Measurements from ENCODE around the gene SNX12.

The SNX12 gene

DNA sequence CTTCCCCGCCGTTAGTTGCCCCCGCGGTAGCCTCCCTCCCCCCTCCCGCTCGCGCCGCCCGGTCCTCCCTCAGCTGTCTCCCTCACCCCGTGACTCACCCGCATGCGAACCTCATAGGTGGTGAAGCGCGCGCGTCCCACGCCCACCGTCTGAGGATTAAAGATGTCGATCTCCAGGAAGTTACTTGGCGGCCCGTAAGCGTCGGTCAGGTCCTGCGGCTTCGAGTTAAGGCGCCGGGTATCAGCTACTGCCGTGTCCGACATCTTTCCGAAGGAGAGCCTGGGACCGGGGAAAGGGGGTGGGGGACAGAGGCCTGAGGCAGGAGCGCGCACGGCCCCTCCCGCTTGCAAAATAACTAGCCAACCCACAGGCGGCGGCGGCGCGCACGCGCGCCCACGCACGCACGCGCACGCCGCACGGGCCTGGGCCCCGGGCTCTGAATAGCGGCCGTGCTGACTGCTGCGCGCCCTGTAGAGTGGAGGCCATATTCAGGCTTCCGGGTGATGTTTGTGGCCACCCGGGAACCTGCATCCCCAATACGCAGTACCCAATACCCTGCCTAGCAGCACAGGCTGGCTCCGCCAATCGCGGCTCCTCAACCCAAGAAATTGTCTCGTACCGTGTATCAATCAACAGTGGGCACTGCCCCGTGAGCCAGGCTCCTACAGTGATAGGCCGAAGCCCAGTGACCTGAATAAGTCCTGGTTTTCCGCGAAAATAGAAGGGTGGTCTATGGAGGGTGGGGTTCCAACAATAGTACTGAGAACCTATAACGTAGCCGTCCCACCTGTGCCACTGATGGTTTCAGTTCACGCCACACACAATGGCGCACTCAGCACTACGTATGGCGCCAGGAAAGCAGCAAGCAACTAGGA, at the start of gene SNX12:
SNX12 (minus strand) TSS at position 291 of the 875 bp plus-strand sequence; CDS start at position 263, 28 bp downstream.
- DNase-seq (ENCODE audit: low read depth in 3 of 3) = peak; percentile 72 to 84 (median 74)

DNA sequence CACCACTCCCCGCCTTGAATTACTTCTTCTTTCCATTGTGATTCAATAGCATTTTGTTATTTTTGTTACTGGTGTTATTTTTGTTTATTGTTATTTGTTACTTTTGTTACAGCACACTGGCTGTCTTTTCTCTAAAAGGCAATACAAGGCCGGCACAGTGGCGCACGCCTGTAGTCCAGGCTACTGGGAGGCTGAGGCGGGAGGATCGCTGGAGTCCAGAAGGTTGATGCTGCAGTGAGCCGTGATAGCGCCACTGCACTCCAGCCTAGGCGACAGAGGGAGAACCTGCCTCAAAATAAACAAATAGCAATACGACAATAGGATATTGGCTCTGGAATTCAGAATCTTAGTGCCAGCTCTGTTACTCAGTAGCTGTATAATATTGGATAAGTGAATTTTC, 49.2 kb upstream of the SNX12 start:
- no peak for DNase-seq (ENCODE audit: low read depth in 3 of 3)

DNA sequence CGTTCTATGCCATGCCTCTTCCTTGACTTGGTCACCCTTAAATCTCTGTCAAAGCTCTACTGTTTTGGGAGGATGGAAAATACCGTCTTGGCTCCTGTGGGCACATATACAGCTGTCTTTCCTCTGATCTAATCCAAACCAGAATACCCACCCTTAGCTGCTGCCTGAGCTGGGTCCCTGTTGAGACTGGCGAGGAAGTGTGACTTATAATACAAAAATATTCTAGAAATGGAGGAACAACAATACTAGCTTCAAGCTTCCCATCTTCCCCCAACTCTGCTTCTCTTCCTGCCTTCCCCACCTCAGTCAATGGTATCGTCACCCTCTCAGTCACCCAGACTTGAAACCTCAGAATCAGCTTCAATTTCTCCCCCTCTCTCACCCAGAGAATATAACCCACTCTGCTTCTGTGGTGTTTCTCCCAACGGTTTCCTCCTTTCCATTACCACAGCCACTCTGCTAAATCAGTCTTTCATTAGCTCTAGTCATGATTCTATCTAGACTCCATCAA, 43.8 kb upstream of the SNX12 start:
- no peak for DNase-seq (ENCODE audit: low read depth in 3 of 3)

DNA sequence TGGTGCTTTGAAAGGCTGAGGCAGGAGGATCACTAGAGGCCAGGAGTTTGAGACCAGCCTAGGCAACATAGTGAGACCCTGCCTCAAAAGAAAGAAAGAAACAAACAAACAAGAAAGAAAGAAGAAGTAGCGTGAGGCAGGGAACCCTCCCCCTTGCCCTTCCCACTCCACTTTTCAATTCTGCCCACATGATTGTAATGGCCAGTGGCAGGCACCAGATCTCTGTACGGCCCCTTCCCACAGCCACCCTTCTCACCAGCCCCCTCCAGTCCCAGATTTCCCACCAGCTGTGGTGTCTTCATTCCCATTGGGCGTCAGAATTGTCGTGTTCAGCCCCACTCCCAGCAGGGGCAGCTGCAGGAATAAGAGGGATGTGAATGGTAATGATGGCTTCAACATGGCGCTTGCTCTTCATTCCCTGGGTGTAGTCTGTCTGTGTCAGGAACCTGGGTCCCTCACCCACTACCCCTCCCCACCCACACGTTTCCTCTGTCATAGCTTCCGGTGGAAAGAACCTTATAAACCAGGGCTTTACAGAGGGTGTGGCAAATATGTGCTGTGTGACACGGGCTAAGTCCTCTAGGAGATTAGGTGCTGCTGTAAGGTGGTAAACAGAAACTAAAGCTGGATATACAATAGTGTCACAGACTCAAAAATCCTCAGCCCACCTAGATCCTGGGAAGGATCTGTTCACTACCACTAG, 43.2 kb upstream of the SNX12 start, which contains the start of gene IL2RG:
IL2RG (minus strand) TSS at position 437 of the 703 bp plus-strand sequence; CDS start at position 399, 38 bp downstream.
- DNase-seq (ENCODE audit: low read depth in 3 of 3) = peak; percentile 53 to 64 (median 55)

DNA sequence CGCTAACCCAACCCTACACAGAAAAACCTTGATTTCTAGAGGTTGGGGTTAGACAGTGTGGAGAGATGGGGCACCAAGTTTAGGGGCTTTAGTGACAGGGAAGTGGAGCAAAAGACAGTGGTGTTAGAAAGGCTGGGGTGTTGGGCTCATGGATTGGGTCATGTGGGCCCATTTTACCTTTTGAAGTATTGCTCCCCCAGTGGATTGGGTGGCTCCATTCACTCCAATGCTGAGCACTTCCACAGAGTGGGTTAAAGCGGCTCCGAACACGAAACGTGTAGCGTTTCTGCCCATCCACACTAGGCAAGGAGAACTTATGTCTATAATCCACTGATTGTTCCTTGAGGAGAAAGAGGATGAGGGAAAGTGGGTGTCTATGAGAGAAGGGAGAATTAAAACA, 40.9 kb upstream of the SNX12 start:
- DNase-seq (ENCODE audit: low read depth in 3 of 3) = no peak

DNA sequence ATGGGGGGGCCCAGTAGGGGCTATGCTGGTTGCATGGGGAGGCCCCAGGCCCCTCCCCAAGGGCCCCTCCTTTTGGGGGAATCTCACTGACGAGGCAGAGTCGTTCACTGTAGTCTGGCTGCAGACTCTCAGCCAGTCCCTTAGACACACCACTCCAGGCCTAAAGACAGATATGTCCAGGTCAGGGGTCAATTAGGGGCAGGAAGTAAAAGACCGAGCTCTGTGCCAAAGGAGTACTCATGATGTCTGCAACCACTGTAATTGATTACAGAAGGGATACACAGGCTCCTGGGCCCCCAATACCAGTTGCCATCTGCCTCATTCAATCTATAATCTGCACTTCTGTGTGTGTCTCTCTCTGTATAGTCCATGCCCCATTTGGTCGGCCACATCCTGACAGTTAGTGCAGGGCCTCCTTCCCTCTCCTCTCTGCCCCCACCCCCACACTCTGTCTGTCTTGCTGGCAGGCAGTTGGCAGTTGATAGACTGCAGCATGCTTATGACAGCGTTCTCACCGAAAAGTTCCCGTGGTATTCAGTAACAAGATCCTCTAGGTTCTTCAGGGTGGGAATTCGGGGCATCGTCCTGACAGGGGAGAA, 39.7 kb upstream of the SNX12 start:
- peak in 1 of 3 experiments; percentile 34 for DNase-seq (ENCODE audit: low read depth in 3 of 3)

DNA sequence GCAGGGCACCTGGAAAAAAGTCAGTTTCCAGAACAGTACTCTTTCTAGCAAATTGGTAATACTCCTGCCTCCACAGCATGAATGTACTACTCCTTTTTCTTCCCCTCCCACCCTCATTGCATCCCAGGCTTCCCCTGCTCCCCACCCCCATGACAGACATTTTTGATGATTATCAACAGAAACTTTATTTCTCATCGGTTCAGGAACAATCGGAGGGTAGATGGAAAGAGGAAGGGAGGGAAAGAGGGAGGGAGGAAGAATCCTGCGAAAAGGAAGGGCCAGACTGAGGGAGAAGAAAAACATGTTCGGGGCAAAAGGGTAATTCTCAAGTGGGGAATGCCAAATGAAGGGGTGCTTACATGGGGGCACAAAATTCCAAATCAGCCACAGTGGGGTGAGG, 39.1 kb upstream of the SNX12 start:
- no peak for DNase-seq (ENCODE audit: low read depth in 3 of 3)

DNA sequence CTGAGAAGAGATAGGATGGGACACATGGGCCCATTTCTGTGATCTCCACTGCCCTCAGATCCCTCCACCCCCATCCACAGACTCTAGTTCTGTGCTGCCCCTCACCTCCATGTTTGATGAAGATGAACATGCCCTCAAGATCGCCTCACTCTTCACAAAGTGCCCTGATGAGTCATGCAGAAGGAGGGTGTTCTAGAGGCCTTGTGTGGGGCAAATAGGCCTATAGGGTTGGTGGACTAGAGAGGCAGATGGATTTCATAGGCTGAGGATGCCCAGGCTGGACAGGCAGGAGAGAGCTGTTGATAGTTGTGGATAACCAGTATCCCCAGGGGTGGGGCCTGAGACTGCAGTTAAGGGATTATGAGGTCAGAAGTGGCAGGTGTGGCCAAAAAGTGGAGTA, 38.3 kb upstream of the SNX12 start, which contains the start of gene CXorf65:
CXorf65 (minus strand) TSS at position 314 of the 400 bp plus-strand sequence; CDS start at position 130, 184 bp downstream.
- DNase-seq (ENCODE audit: low read depth in 3 of 3) = no peak

DNA sequence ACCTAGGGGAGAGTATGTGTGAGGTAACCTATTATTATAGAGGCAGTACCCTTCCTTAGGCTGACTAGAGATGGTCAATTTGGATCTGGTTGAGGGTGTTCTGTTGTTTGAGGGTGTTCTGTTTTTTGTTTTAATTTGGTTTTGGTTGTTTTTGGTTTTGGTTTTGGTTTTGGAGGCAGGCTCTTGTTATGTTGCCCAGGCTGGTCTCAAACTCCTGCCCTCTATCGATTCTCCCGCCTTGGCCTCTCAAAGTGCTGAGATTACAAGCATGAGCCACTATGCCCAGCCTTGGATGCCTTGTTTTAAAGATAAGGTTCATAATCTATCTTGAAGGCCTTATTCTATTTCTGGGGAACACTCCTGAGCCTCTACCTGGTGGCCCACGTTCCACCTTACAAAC, 37.5 kb upstream of the SNX12 start:
- DNase-seq (ENCODE audit: low read depth in 3 of 3) = no peak

DNA sequence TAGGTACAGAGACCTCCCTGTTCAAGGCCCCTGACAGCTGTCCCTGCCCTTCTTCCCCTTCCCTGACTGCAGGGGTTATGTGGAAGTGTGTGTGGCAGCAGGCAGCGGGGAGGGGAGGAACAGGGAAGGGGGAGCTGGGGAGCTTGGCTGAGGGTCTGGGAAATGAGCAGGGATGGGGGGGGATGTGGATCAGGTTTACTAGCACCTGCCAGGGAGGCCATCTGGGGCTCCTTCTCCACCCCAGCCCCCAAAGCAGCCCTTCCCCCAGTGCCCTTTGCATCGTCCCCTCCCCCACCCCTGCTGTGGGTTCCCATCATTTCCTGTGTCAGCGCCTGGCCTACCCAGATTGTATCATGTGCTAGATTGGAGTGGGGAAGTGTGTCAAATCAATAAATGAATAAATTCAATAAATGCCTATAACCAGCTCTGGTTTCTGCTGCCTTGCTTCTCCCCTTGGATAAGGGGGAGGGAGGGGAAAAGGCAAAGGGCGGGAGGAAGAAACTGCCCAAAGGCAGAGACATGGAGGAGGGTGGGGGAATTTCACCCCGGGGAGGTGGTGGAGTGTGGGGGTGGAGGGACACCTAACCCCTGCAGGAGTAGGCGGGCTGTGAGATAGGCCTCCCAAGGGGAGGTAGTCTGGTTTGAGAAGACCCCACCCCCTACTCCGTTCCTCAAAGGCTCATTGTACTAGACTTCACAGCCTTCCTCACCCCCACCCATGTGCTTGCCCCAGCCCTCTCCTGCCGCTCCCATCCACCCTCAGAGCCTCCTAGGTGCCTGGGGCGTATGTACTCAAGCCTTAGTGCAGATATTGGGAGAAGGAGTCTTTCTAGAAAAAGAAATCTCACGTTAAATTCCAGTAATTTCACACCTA, 35.2 kb upstream of the SNX12 start:
- peak in 1 of 3 experiments; percentile 48 for DNase-seq (ENCODE audit: low read depth in 3 of 3)

DNA sequence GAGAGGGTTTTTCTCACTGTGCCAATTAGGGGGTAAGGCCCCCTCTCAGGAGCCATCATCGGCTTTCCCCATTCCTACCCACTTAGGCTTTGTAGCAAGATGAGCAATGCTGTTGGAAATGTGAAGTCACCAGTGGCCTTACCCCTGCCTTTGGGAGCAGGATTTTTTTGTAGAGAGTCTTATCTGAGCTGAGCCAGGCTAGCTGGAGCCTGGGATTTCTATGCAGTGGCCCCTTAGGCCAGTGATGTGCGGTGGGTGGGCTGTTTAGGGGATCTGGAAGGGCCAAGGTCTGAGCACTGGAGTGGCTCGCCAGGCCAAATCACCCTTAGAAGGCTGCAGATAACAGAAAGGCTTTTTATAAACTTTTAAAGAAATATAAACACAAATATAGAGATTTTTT, 34.2 kb upstream of the SNX12 start:
- DNase-seq (ENCODE audit: low read depth in 3 of 3) = no peak

DNA sequence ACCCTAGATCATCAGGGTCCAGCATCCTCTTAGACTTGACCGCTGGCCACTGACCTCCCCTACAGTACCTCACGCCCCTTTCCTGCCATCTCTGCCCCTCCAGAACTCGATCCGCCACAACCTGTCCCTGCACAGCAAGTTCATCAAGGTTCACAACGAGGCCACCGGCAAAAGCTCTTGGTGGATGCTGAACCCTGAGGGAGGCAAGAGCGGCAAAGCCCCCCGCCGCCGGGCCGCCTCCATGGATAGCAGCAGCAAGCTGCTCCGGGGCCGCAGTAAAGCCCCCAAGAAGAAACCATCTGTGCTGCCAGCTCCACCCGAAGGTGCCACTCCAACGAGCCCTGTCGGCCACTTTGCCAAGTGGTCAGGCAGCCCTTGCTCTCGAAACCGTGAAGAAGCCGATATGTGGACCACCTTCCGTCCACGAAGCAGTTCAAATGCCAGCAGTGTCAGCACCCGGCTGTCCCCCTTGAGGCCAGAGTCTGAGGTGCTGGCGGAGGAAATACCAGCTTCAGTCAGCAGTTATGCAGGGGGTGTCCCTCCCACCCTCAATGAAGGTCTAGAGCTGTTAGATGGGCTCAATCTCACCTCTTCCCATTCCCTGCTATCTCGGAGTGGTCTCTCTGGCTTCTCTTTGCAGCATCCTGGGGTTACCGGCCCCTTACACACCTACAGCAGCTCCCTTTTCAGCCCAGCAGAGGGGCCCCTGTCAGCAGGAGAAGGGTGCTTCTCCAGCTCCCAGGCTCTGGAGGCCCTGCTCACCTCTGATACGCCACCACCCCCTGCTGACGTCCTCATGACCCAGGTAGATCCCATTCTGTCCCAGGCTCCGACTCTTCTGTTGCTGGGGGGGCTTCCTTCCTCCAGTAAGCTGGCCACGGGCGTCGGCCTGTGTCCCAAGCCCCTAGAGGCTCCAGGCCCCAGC, 32.7 kb upstream of the SNX12 start:
- no peak for DNase-seq (ENCODE audit: low read depth in 3 of 3)

DNA sequence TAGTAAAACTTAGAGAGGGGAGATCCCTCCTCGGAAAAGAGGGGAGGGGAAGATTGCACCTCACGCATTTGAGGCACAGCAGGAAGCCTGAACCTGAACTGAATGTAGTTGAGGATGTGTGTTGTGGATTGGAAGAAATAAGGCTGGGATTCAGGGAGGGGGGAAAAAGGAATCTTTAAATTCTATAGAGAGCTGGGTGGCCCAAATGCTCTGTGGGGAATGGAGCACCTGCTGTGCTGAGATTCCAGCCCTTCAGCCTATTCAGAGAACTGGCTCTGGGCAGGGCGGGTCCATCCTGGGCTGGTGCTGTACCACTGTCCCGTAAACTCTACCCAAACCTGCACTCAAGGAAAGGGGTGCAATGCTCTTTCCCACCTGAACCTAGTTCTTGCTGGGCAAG, 31.6 kb upstream of the SNX12 start:
- DNase-seq (ENCODE audit: low read depth in 3 of 3) = no peak

DNA sequence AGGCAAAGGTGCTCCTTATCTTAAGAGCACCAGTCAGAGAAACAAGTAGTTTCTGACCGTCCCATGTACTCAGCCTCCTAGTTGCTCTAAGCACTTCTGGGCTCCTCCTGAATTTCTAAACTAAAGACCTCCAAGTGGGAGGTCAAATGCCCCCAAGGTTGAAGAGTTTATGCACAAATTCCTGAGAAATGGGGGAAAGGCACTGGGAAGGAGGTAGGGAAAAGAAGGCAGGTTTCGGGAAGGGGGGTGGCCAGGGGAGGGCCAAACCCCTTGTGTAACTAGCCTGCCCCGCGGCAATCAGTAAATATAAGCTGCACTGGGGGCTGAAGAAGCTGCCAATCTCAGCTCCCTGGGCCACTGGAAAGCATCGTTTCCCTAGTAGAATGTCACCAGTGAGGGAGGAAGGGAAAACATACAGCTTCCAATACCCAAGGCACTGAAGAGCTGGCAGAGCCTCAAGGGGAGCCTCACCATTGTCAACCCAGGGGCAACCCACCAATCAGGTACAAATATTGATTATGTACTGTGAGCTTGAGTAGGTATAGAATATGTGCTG, 30.9 kb upstream of the SNX12 start:
- DNase-seq (ENCODE audit: low read depth in 3 of 3) = no peak

DNA sequence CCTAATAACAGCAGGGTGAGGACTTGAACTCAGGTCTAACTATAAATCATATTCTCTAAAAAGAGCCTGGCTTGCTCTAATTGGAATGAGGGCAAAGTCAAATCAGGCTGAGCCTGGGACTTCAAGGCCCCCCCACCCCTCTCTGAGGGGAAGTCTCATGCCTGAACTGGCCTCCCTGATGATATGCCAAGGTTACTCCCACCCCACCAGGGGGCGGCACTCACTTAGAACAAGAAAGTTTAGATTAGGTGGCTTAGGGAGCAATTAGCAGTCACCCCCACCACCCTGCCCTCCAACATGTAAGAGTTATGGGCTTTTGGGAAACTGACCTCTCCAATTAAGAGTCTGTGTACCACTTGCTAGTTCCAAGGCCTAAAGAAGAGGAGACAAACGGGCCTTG, 30.2 kb upstream of the SNX12 start:
- peak; percentile 41 to 65 (median 50) for DNase-seq (ENCODE audit: low read depth in 3 of 3)

DNA sequence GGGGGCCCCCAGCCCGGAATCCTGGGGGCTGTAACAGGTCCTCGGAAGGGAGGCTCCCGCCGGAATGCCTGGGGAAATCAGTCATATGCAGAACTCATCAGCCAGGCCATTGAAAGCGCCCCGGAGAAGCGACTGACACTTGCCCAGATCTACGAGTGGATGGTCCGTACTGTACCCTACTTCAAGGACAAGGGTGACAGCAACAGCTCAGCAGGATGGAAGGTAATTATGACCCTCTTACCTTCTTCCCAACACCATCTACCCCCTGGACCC, 28.6 kb upstream of the SNX12 start:
- no peak for DNase-seq (ENCODE audit: low read depth in 3 of 3)

DNA sequence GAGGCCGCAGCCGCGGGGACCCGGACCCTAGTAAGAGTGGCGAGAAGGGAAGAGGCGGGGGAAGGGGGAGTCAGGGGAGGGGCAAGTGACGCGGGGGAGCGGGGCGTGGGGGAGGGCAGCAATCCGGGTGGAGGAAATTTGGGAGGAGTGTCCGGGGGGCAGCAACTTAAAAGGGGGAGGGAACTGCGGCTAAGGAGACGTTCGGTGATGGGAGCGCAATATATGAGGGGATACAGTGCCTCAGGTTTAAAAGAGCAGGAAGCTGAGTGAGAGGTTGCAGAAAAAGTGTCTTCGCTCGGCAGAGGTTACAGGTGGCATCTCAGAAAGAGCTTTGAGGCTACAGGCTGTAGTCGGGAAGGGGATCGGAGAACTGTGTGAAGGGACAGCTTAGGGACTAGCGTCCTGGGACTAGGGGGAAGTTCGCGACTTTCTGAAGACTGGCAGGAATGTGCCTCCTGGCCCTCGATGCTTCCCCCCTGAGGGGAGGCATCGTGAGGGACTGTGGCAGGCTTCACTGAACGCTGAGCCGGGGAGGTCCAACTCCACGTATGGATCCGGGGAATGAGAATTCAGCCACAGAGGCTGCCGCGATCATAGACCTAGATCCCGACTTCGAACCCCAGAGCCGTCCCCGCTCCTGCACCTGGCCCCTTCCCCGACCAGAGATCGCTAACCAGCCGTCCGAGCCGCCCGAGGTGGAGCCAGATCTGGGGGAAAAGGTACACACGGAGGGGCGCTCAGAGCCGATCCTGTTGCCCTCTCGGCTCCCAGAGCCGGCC, 28.0 kb upstream of the SNX12 start:
- DNase-seq (ENCODE audit: low read depth in 3 of 3) = peak in 1 of 3 experiments; percentile 57

DNA sequence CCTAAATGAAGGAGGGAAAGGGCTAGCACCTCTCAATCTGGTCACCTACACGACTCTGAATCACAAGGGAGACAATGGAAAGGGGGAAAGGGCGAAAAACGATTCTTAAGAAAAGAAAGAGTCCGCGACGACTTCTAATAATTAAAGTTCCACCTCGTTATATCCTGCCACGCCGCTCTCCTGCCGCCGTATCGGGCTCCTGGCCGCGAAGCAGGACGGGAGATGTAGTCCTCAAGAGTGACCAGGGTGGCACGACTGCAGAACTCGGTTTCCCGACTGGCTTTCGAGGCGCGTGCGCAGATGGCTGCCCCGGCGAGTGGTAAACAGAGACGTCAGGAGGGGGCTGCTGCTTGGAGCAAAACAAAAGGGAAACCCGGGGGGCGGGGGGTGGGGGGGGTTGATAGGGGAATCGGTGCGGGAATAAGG, 27.4 kb upstream of the SNX12 start, which contains the start of gene FOXO4:
FOXO4 (plus strand) TSS at position 297 of the 426 bp plus-strand sequence. CDS start 678 bp downstream, outside the sequence.
- peak; percentile 70 to 85 (median 82) for DNase-seq (ENCODE audit: low read depth in 3 of 3)

DNA sequence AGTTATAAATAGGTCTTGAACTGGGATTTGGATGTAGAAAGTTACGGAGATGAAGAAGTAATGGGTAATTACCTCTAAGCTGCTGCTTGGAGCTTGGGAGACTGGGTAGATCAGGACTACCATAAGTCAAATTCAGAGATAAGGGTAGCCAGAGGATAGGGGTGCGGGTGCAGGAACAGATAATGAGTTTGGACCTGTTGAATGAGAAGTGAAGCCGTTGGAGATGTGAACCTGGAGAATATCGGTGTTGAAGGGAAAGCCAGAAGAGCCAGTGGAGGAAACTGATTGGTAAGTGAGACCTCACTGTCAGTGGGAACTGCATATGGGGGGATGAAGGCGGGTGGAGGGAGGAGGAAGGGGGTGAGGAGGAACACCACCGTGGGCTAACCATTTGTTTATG, 26.9 kb upstream of the SNX12 start:
- DNase-seq (ENCODE audit: low read depth in 3 of 3) = no peak
